GM12875 (cell line): Measurements from ENCODE around the gene COL5A2.

Experiments used
- H3K4me3 ChIP-seq: one replicate; pipeline ENCODE4 v1.5.1; 2011; ENCODE audit warnings: low read depth, low read length, control low read depth
- TF ChIP-seq, protein P1 (sequence below): IDR thresholded peaks from 2 replicates; pipeline ENCODE4 v1.5.1; 2011; ENCODE audit warnings: low read depth, mild to moderate bottlenecking, control low read depth, inconsistent platforms, low read length, moderate library complexity, borderline replicate concordance; ENCODE audit not compliant: insufficient read depth

The COL5A2 gene

GRCh38 chr2:189049709-189050164 is 129.8 kb downstream of the COL5A2 start:
- TF ChIP-seq, protein P1, sequence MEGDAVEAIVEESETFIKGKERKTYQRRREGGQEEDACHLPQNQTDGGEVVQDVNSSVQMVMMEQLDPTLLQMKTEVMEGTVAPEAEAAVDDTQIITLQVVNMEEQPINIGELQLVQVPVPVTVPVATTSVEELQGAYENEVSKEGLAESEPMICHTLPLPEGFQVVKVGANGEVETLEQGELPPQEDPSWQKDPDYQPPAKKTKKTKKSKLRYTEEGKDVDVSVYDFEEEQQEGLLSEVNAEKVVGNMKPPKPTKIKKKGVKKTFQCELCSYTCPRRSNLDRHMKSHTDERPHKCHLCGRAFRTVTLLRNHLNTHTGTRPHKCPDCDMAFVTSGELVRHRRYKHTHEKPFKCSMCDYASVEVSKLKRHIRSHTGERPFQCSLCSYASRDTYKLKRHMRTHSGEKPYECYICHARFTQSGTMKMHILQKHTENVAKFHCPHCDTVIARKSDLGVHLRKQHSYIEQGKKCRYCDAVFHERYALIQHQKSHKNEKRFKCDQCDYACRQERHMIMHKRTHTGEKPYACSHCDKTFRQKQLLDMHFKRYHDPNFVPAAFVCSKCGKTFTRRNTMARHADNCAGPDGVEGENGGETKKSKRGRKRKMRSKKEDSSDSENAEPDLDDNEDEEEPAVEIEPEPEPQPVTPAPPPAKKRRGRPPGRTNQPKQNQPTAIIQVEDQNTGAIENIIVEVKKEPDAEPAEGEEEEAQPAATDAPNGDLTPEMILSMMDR = no peak
- no peak overlapping the region for H3K4me3 ChIP-seq

- TF ChIP-seq, protein P1 = no peak
- no peak overlapping the region for H3K4me3 ChIP-seq
These were observed 131.4 kb downstream of the COL5A2 start for GRCh38 chr2:189048189-189048588.

DNA sequence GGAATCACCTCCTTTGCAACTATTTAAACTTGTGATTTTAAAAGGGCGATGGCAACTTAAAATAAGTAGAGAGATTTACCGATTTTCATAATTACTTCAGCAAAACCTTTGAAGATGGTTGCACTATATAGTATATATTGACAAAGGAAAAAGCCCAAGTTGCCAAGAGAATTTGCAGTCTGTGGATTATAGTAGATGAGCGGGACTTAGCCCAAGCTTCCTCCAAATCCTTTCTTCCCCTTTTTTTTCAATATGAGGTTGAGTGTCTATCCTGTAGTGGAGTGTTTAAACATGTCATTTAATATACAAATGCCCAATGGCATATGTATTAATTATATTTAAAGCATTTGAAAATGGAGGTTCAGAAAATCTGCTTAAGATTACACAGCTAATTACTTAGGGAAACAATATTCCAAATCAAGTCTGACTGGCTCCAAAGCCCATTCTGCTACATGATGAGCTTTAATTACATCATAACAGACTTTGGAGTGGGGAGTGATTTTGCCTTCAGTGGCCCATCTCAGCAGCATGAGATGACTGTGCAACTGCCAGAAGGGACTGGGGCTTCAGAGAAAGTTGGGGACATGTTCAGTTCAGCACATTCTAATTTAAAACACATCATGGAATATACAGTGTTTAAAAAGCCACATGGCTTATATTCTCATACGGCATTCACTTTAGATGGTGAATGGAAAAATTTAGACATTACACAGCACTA is 132.2 kb downstream of the COL5A2 start:
- no peak overlapping the region for H3K4me3 ChIP-seq
- TF ChIP-seq, protein P1 = no peak

DNA sequence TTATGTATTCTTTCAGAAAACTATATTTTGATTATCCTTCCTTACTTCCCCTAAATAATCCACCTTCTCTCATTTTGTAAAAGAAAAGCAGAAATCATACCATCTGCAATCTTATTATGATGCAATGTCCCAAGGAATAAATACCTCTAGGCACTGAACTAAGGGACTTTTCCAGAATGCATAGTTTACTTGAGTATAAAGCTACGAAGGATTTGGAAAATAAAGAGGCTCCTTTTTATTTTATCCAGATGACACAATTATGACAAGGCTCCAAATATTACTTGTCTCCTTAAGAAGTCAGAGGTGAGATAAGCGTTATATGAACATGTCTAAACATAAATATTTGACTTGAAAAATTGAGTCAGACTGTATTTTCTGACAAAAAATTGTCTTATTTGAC is 133.2 kb downstream of the COL5A2 start:
- H3K4me3 ChIP-seq = no peak overlapping the region
- TF ChIP-seq, protein P1 = no peak

- TF ChIP-seq, protein P1 = no peak
- H3K4me3 ChIP-seq = no peak overlapping the region
These were observed 133.7 kb downstream of the COL5A2 start for GRCh38 chr2:189045836-189046235.

- TF ChIP-seq, protein P1 = no peak
- H3K4me3 ChIP-seq = no peak overlapping the region
These were observed 142.0 kb downstream of the COL5A2 start for GRCh38 chr2:189037518-189037917.
